Stimulated activated CD4-positive, alpha-beta T cell treated with anti-CD3 and anti-CD28 coated beads, Interleukin-2, amount 100 ng/mL, for 4 hours (primary cell): ENCODE measurements around the gene VPS52.

Experiments
- DNase-seq: peaks from one replicate; pipeline ENCODE4 v3.0.0-alpha.2; 2020; ENCODE audit warnings: low read depth

Gene VPS52

GRCh38 chr6:33211136-33211535 is 60.5 kb downstream of the VPS52 start:
- no peak for DNase-seq

- DNase-seq: no peak
Observed at GRCh38 chr6:33209856-33210255, 61.8 kb downstream of the VPS52 start.

- peak; percentile 84 for DNase-seq
Observed at GRCh38 chr6:33208091-33208967, 63.3 kb downstream of the VPS52 start, which contains the start of gene RING1. Gene RING1, plus strand, starts transcription at chr6:33208500. Its CDS starts 323 bp downstream, at chr6:33208823.

GRCh38 chr6:33207552-33208090 is 64.1 kb downstream of the VPS52 start:
- no peak for DNase-seq

GRCh38 chr6:33206864-33207551 is 64.7 kb downstream of the VPS52 start:
- no peak for DNase-seq

- no peak for DNase-seq
Observed at GRCh38 chr6:33206027-33206863, 65.4 kb downstream of the VPS52 start.

- DNase-seq: no peak
Observed at GRCh38 chr6:33205191-33206026, 66.3 kb downstream of the VPS52 start.

- DNase-seq: peak; percentile 89
Observed at GRCh38 chr6:33204415-33205190, 67.1 kb downstream of the VPS52 start, which contains the start of gene HSD17B8. Gene HSD17B8, plus strand, starts transcription at chr6:33204655. Its CDS starts 14 bp downstream, at chr6:33204669.

GRCh38 chr6:33204165-33204414 is 67.6 kb downstream of the VPS52 start:
- DNase-seq: no peak

GRCh38 chr6:33203443-33204164 is 68.1 kb downstream of the VPS52 start:
- no peak for DNase-seq

- no peak for DNase-seq
Observed at GRCh38 chr6:33202799-33203198, 68.9 kb downstream of the VPS52 start.

GRCh38 chr6:33201935-33202334 is 69.7 kb downstream of the VPS52 start:
- no peak for DNase-seq

- no peak for DNase-seq
Observed at GRCh38 chr6:33201147-33201545, 70.5 kb downstream of the VPS52 start.
